ENCODE measurements around the gene DDOST.

Gene DDOST

GRCh38 chr1:20661207-20662109, at the start of gene DDOST:
Gene DDOST (minus strand): TSS chr1:20661369. CDS start chr1:20661350, 19 bp downstream.
- DNase-seq, result peak; percentile 98

DNA sequence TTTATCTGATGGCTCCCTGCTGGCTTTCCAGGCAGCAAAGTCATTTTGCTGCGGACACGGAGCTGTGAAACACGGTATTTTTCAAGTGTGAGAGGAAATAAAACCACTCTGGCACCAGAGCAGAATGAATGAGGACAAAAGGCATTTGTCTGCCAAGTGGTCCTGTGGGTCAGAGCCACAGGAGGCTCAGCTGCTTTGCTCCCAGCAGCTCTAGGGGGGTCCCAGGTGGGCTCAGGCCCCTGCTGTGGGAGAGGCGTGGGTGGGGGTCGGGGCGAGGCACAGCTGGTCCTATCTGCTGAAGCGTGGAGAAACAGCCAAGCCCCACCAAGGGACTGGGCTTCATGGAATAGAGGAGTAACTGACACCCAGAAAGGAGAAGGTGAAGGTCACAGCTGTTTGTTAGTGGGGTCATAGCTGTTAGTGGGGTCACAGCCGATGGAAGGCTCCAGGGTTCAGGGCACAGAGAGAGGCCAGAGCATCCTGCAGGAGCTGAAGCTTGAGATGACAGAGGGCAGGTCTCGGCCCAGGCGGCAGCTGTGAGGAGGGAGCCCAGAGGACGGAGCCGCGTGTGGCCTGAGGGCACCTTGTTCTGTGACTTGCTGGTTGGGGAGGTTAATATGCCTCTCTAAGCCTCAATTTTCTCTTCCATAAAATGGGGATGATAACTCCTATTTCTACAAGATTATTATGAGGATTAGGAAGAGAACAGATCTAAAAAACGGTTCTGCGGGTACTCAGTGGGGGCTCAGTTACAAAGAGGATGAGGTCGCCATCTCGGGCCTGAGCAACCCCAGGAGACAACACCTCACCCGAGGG, 49.5 kb upstream of the DDOST start:
- DNase-seq, result no peak

GRCh38 chr1:20709868-20710267, 48.7 kb upstream of the DDOST start:
- DNase-seq, result no peak

- no peak for DNase-seq
These were observed 47.7 kb upstream of the DDOST start for GRCh38 chr1:20708891-20709290.

DNA sequence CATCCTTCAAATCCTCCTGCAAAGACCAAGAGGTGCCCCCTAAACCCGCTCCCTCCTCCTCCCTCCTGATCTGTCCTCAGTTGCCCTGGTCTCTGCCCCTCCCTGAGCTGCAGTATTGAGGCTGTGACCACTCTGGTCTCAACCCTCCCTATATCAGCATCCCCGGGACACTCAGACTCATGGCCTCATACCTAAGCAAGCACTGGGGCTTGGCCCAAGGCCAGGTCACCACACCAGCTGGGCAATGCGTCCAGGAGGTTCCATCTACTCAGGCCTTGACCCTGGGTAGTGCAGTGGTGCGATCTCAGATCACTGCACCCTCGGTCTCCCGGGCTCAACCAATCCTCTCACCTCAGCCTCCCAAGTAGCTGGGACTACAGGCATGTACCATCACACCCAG, 46.9 kb upstream of the DDOST start:
- no peak for DNase-seq

- no peak for DNase-seq
These were observed 45.7 kb upstream of the DDOST start for GRCh38 chr1:20706841-20707240.

- DNase-seq, result no peak
These were observed 44.1 kb upstream of the DDOST start for GRCh38 chr1:20705203-20705755.

DNA sequence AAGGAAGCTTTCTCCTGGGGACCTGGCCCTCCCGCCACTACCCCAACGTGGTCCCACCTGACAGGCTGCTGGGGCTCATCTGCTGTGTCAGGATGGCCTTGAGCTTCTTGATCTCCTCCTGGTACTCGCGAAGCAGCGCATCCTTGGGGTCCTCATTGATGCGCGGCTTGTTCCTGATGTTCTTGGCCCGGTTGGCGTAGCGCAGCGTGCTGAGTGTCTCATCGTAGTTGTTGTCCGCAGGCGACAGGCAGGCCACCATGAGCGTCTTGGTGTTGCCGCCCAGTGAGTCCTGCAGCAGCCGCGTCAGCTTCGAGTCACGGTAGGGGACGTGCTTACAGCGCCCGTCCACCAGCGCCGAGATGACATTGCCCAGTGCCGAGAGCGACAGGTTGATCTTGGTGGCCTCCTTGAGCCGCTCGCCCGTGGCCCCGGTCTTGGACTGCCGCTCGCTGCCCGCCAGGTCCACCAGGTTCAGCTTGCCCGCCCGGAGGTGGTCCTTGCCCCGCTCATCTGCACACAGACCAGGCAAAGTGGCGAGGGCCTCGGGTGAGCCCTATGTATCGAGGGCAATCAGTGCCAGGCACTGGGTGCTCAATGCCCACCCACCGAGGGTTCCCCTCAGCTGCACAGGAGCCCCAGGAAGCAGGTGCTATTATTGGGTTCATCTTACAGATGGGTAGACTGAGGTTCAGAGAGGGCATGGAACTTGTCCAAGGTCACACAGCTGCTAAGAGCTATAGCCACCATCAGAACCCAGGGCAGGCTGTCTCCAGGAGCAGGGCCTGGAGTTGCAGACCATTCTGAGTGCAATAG, 43.4 kb upstream of the DDOST start:
- no peak for DNase-seq

- DNase-seq, result no peak
These were observed 42.1 kb upstream of the DDOST start for GRCh38 chr1:20703124-20703756.

DNA sequence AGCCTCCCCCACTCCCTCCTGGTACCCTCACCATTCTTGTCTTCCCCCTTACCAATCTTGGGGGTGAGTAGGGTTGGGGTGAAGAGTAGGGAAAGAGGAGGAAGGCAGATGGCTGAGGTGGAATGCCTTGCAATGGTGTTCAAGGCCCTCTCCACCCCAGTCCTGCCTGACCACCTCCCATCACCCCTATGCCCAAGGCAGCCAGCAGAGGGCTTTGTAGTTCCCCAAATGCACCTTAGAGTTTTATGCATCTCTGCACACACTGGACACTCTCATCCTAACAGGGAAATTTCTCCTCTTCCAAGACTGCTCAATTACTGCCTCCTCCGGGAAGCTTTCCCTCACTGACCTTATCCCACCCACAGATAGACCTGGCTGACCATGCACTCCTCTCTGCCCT, 41.2 kb upstream of the DDOST start:
- DNase-seq, result no peak

GRCh38 chr1:20701847-20702246, 40.7 kb upstream of the DDOST start:
- DNase-seq, result no peak

DNA sequence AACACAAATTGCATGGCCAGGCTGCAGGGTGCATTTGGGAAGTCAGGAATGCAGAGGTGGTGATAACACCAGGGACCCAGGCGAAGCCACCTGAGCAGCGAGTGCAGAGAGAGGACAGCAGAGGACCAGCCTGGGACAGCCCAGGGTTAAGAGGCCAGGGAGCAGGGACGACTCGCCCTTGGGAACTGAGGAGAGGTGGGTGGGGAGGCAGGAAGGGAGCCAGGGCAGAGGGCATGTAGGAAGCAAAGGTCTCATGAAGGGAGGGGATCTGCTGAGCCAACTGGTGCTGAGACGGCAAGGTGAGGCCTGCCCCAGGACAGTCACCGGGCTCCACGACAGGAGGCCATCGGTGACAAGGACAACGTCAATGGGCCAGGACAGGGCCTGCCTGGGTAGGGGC, 40.3 kb upstream of the DDOST start:
- no peak for DNase-seq

- no peak for DNase-seq
These were observed 39.6 kb upstream of the DDOST start for GRCh38 chr1:20700636-20701215.

DNA sequence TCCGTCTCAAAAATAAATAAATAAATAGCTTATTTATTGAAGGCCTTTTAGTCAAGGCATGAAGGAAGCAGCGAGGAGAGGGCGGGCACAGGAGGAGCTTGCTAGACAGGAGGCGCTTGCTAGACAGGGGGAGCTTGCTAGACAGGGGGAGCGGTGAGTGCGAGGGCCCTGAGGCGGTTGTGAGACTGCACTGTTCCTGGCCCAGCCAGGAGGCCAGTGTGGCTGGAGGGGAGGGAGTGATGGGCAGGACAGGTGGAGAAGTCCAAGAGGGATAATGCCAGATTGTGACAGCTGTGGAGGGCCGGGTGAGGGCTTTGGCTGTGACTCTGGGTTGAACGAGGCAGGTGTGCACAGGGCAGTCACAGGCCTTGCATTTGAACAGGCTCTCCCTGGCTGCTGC, 38.4 kb upstream of the DDOST start:
- no peak for DNase-seq

DNA sequence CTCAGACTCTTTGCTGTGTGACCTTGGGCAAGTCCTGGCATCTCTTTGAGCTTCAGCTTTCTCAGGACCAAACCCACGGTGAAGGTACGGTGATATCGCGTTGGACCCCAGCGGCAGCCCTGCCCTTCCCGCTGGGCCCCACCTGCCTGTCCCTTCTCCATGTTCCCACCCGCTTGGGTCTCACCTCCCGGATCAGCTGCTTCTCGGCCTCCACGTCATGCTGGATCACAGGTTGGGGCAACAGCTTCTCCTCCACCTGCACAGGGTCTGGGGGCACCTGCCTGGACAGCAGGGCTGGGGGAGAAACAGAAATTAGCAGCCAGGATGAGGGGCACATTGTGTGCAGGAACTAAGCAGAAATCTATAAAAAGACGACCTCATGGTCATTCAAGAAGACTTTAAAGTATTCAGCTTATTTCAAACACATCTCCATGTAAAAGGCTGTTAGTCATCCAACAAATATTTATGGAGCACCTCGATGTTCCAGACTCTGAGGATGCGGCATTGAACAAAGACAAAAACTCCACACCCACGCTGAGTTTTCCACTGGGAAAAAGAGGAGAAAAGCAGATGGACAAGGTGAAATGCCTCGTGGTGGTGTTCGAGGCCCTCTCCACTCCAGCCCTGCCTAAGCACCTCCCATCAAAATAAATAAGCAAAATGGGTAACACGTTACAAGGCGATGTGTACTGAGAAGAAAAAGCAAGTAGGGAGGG, 37.2 kb upstream of the DDOST start:
- DNase-seq, result no peak

DNA sequence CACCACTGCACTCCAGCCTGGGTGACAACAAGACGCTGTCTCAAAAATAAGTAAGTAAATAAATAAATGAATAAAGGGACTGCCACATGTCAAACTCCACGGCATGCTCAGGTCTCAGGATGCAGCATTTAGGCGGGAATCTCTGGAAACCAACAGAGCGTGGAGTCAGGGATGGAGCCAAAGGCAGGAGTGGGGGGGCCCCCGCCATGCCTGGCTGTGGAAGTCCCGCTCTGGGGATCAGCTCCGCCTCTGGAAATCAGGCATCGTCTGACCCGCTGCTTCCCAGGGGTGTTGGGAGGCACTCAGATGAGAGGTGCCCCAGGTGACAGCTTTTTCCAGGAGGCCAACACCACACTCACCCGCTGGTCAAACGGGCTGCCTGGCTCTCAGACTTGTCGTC, 36.4 kb upstream of the DDOST start:
- no peak for DNase-seq

DNA sequence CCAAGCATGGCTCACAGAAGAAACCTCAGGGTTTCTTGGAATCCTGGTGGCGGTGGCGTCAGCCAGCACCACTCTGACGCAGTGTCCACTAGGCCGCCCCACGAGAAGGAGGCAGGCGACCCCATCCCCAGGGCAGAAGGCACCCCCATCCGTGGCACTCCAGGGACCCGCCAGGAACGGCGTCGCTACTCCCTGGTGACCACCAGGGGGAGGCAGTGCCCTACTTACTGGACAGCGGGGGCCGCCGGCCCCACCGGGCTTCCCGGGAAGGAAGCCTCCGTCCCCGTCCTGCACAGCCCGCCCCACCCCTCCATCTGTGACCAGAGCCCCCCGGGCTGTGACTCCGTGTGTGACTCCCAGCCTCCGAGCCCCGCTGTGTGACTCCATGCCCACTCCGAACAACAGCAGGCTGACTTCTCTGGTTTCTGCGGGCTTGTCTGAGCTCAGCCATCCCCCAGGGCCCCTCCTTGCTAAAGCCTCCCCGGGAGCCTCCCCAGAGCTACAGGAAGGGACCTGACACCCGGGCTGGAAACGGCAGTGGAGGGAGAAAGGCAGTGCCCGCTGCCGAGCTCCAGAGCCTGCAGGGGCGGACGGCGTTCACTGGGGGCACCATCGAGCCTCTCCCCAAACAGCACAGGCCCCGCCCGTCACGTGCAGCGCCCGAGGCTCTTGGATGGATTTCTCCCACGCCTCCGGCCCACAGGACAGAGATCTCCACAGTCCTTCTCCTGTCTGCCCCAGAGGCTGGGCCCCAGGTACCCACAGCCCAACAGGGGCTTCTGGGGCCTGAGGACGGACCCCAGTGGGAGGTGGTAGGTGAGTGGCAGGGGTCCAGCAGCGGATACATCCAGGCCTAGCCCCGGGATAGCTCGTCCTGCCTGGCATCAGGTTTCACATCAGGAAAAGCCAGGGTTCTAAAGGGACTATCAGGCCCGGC, 35.5 kb upstream of the DDOST start:
- peak; percentile 88 for DNase-seq

- DNase-seq, result no peak
These were observed 34.3 kb upstream of the DDOST start for GRCh38 chr1:20695515-20695914.

DNA sequence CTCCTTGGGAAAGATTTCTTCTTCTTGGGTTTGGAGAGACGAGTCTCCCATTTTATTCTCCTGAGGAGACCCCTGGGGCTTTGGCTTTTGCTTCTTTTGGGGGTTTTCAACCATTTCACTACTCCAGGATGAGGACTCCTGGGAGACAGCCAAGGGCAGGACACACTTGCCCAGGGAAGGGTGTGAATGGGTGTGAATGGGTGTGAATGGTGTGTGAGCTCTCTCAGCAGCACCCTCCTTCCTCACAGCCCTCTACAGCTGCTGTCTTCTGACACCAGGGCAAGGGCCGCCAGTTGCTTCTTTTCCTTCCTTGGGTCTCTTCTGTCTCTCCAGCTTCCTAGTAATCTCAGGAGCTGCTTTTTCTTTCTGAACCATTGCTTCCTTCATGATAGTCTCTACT, 32.5 kb upstream of the DDOST start:
- no peak for DNase-seq

GRCh38 chr1:20691872-20692271, 30.7 kb upstream of the DDOST start:
- DNase-seq, result no peak

All from activated effector memory CD4-positive, alpha-beta T cell treated with anti-CD3 and anti-CD28 coated beads, Interleukin-2, amount 50 U/mL, for 16 hours (primary cell).